NCI-H2196 (cell line): ENCODE data around the gene GSTCD.
"Not testable (repeated sequence)": the region's sequence is repeated elsewhere in the genome, so short reads cannot be mapped to it uniquely, and the experiment has no call there.

Experiments used
- DNase-seq: peaks from one replicate; lab custom pipeline; 2025; ENCODE audit not compliant: unreplicated experiment; lab: John Stamatoyannopoulos, UW

Gene GSTCD

DNA sequence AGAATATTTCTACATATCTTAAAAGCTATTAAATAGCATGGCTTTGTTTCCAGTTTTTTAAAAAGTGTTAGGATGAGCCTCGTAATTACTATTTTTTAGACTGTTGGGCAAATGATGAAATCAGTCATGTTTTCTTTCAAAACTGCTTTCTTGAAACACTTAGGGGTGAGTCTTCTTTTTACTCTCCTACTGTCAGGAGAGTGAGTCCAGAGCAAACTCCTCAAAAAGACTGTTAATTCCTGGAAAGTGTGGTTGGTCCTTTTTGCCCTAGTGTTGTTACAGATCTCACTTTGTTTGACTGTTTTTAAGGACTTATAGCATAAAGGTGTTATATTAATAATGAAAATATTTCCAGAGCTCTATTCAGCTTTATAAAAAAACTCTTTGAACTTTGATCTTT is 6.3 kb downstream of the GSTCD start:
- DNase-seq, result no peak

DNA sequence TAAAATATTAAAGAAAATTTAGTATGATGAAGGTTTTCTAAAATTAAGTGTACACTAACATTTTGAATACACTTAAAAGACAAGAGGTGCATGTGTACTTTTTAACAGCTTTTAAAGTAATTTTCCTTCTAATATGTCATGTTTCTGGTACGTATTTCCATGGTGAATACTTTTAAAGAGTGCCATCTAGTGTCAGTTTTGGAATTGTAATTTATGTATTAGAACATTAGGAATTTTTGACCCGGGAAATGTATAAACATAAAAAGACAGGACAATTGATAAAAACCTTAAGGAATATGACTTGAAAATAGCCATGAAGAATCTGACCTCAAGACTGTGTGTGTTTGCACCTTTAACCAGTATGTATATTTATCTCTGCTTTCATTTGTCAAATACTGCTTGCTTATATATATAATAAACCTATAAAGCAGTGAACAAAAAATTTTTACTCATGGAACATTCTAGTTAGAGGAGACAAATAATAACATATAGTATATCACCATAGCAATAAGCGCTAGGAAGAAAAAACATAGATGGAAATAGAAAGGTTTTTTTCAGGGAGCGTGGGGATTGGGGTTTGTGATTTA is 7.2 kb downstream of the GSTCD start:
- DNase-seq, result peak; percentile 21

DNA sequence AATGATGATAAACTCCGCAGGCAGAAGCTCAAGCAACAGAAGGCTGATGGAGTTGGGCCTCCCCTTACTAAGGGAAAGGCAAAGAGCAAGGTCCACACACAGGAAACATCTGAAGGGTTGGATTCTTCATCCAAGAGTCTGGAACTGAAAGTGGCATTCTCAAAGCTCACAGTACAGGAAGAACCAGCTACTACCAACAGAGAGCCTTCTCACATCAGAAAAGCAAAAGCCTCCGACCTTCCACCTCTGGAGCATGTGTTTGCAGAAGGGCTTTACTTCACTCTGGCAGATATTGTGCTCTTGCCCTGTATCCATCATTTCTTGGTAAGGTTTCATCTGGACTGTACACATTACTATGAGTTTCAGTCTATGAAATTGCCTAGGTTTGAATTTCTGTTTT is 10.6 kb downstream of the GSTCD start:
- no peak for DNase-seq

DNA sequence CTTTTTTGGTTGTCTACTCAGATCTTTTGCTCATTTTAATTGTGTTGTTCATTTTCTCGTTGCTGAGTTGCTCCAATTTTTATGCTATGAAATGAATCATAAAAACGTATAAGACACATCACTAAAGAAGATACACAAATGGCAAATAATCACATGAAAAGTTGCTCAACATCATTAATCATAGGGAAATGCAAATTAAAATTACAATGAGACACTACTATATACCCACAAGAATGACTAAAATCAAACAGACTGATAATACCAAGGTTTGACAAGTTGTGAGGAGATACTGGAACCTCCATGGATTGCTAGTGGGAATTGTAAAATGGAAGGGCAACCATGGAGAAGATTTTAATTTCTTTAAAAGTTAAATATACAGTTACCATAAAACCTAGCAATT is 17.0 kb downstream of the GSTCD start:
- DNase-seq, result no peak

DNA sequence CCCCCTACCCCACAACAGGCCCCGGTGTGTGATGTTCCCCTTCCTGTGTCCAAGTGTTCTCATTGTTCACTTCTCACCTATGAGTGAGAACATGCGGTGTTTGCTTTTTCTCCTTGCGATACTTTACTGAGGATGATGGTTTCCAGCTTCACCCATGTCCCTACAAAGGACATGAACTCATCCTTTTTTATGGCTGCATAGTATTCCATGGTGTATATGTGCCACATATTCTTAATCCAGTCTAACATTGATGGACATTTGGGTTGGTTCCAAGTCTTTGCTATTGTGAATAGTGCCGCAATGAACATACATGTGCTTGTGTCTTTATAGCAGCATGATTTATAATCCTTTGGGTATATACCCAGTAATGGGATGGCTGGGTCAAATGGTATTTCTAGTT is 21.3 kb downstream of the GSTCD start:
- DNase-seq, result not testable (repeated sequence)

DNA sequence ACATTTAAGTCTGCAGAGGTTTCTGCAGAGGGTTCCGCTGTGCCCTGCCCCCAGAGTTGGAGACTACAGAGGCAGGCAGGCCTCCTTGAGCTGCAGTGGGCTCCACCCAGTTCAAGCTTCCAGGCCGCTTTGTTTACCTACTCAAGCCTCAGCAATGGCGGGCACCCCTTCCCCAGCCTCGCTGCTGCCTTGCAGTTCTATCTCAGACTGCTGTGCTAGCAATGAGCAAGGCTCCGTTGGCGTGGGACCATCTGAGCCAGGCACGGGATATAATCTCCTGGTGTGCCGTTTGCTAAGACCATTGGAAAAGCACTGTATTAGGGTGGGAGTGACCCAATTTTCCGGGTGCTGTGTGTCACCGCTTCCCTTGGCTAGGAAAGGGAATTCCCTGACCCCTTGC is 26.6 kb downstream of the GSTCD start:
- not testable (repeated sequence) for DNase-seq

DNA sequence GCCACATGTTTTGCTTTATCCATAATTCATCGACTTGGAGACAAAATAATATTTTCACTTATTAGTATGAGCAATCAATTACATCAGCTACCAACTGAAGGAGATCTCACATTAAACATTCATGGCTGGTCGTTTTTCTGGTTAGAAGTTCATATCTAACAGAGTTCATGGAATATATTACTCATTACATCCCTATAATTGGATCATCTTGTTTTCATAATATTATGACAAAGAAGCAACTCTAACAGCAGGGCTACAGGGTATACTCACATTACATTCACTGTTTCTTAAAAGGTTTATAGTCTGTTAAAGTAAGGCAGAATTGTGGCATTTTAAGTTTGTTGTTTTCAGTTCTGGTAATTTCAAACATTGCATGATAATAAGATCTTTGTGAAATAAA is 33.0 kb downstream of the GSTCD start:
- DNase-seq, result no peak

DNA sequence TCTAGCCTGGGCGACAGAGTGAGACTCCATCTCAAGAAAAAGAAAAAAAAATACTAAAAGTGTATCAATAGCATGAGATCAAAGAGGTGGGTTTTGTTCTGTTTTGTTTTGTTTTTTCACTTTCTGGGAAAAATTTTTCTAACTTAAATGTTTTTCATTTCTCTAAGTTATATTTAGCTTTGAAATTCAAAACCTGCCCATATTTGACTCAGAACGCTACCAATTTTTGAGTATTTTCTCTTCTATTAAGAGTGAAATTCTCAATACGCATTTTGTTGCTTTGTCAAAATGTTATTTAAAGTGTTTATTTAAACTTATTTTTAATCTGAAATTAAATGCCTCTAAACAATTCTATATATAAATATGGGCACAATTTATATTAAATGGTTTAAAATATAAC is 39.6 kb downstream of the GSTCD start:
- DNase-seq, result no peak

DNA sequence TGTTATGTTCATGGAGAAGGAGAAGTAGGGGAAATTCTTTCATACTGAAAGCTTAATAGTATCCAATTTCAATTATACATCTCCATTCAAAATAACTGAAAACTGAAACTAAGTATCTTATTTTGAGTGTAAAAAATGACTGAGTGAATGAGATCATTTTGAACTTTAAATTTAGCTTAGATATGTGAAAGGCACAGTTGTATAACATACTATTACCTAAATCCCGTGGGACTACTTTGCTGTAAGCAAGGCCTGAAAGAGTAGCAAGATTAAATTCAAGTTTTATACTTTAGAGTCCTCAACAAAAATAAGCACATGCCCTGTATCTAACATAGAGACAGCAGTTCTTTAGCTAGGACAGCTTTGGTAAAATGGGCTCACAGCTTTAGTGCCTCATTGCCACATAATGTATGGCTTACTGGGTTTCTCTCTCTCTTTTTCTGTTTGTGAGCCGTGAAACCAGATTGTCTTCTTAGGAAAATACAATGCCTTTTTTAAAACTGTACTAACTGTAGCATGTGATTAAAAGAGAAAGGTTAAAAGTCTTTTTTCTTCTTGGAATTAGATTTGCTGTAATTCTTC is 43.2 kb downstream of the GSTCD start:
- DNase-seq, result no peak

DNA sequence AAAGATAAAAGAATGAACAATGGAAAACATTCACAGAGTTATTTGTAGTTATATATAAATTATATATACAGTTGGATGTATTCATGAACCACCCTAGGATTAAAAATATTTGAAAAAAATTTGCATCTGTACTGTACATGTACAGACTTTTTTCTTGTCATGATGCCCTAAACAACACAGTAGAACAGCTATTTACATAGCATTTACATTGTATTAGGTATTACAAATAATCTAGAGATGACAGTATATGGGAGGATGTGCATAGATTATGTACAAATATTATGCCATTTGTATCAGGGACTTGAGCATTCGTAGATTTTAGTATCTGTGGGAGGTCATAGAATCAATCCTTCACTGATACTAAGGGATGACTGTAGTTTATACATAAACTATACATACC is 44.8 kb downstream of the GSTCD start:
- no peak for DNase-seq

DNA sequence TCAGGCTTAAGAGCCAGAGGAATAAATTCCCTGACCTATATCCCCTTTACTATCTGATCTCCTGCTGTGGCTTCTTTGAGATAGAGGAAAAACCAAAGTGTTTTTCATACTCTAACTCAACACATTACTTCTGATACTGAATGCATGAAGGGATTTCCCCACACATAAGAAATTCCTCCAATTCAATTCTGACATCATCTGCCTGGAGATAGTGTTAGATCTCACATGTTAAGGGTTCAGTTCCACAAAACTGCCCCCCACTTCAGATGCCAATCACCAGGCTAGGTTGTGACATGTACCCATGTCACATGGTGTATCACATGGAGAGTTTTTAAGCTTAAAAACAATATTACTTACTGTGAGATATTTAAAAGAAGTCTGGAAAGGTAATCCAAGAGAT is 46.8 kb downstream of the GSTCD start:
- DNase-seq, result no peak

DNA sequence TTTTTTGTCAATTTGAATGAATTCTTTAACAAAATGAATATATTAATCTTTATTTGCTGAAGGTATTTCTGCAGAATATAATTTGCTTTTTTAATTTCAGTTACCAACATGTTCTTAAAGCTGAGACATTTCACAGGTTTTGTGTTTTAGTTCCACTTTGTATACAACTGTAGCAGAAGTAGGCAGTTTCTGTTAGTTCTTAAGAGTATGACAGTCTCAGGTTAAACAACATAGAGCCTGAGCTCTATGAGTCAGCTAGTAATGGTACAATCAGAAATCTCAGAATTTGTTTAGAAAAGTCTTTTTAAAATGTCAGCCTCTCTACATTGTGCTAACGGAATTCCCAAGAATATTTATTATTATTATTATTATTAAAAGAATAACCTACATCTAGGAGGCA is 50.4 kb downstream of the GSTCD start:
- DNase-seq, result no peak

DNA sequence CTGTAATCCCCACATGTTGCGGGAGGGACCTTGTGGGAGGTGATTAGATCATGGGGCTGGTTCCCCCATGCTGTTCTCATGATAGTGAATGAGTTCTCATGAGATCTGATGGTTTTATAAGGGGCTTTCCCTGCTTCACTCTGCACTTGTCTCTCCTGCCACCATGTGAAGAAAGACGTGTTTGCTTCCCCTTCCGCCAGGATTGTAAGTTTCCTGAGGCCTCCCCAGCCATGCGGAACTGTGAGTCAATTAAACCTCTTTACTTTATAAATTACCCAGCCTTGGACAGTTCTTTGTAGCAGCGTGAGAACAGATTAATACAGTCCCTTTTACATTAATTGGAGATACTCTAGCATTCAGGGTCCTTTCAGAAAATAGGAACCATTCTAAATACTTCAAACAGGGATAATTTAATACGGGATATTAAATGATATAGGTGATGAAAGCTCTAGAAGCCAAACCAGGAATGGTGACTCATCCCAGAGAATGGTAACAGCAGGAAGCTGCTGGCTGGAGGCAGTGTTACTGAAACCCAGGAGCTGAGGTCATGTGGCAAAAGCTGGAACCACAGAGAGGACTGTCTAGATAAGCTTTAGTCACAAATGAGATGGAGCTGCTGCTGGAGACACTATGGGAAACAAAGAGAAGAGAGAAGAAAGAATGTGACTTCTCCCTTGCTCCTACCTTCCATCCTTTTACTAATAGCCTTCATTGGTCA is 57.3 kb downstream of the GSTCD start:
- DNase-seq, result no peak

DNA sequence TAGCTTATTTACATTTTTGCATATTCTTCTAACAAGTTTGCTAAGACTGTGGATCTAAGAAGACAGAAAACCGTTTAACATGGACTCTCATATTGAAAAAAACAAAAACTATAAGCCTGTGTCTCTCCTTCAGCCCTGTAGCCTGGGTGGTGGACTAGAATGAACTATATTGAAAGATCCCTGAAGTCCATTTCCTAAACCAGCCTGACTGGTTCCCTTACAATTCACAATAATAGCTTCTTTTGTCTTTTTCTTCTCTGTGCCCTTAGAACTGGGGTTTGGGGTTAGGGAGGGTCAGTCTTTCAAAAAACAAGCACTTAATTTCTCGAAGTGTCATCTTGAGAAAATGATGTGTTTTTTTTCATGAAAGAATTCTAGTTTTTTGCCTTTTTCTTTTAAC is 59.0 kb downstream of the GSTCD start:
- DNase-seq, result no peak

DNA sequence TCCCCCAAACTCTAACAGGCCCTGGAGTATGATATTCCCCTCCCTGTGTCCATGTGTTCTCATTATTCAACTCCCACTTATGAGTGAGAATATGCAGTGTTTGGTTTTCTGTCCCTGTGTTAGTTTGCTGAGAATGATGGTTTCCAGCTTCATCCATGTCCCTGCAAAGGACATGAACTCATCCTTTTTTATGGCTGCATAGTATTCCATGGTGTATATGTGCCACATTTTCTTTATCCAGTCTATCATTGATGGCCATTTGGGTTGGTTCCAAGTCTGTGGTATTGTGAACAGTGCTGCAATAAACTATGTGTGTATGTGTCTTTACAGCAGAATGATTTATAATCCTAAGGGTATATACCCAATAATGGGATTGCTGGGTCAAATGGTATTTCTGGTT is 61.9 kb downstream of the GSTCD start:
- not testable (repeated sequence) for DNase-seq

DNA sequence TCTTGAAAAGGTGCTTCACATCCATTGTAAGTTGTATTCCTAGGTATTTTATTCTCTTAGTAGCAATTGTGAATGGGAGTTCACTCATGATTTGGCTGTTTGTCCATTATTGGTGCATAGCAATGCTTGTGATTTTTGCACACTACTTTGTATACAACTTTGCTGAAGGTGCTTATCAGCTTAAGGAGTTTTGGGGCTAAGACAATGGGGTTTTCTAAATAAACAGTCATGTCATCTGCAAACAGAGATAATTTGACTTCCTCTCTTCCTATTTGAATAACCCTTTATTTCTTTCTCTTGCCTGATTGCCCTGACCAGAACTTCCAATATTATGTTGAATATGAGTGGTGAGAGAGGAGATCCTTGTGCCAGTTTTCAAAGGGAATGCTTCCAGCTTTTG is 63.5 kb downstream of the GSTCD start:
- not testable (repeated sequence) for DNase-seq

DNA sequence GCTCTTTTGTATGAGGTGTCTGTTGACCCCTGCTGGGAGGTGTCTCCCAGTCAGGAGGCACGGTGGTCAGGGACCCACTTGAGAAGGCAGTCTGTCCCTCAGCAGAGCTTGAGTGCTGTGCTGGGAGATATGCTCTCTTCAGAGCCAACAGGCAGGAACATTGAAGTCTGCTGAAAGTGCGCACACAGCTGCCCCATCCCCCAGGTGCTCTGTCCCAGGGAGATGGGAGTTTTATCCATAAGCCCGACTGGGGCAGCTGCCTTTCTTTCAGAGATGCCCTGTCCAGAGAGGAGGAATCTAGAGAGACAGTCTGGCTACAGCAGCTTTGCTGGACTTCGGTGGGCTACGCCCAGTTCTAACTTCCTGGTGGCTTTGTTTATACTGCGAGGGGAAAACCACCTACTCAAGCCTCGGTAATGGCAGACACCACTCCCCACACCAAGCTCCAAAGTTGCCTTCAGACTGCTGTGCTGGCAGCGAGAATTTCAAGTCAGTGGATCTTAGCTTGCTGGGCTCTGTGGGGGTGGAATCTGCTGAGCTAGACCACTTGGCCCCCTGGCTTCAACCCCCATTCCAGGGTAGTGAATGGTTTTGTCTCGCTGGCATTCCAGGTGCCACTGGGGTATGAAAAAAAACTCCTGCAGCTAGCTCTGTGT is 67.3 kb downstream of the GSTCD start:
- not testable (repeated sequence) for DNase-seq

DNA sequence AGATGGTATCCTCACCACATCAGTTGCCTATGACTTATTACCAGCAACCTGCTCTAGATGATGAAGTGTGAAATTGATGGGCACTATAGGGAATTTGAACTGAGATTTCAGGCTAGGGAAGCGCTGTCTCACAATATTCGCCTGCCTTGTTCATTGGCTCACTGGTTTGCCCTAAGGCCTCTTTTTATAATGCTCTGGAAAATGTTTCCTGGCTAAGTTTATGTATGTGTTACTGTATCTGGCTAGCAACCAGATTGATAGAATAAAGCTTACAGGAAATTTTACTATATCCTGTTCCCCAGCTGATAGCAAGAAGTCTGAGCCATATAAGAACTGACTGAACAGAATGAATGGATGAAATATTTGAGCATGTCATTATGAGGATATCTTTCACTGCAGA is 71.6 kb downstream of the GSTCD start:
- no peak for DNase-seq

DNA sequence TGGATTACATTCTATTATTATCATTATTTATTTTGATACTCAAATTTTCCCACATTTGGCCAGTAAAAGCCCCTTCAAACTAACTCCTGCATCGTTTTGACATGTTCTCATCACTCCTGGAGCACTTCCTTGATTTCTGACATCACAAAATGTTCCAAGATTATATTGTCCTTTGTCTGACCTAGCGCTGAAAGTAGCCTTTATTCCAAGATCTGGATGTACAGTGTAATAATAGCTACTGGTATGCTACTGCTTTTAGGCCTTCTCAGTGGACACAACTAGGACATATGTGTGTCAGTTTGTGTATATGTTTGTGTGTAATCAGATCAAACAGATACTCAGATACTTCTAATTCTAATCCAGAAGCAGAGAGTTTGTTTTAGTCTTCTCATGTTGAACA is 76.2 kb downstream of the GSTCD start:
- DNase-seq, result no peak

DNA sequence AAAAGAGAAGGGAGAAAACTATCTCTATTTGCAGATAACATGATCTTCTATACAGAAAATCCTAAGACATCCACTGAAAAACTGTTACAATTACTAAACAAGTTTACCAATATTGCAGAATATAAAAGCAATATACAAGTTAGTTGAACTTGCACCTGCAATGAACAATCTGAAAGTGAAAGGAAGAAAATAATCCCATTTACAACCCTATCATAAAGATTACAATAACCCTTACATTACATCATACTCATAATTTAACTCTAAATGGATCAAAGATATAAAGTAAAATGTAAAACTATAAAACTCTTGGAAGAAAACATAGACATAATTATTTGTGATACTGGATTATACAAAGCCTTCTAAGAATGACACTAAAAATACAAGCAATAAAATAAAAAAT is 77.2 kb downstream of the GSTCD start:
- DNase-seq, result no peak

DNA sequence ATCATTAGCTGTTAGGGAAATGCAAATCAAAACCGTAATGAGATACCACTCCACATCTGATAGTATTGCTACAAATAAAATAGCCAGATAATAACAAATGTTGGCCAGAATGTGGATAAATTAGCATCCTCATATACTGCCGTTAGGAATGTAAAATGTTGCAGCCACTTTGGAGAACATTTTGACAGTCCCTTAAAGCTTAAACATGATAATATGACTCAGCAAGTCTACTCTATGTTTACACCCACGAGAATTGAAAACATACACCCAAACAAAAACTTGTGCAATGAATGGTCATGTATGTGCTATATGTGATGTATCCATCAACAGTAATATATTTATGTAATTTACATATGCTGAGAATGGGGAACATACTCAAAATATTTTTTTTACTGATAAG is 78.2 kb downstream of the GSTCD start:
- no peak for DNase-seq

DNA sequence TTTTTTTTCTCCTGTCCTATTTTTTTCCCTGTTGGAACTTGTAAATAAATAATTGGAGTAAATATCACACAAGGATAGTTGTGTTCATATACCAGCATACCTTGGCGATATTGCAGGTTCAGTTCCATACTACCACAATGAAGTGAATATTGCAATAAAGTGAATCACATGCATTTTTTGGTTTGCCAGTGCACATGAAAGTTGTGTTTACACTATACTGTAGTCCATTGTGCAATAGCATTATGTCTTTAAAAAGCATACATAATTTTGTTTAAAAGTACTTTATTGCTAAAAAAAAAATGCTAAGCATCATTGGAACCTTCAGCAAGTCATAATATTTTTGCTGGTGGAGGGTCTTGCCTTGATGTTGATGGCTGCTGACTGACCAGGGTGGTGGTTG is 88.6 kb downstream of the GSTCD start:
- no peak for DNase-seq
